Measurements from ENCODE around the gene DOCK1. TPM values are rescaled to one million over a fixed set of nuclear protein-coding genes. Genes with fewer than 3 reads are reported as not detected.

The DOCK1 gene
- total RNA-seq, 1 experiment from 2014 or later: 82.2 TPM

DNA sequence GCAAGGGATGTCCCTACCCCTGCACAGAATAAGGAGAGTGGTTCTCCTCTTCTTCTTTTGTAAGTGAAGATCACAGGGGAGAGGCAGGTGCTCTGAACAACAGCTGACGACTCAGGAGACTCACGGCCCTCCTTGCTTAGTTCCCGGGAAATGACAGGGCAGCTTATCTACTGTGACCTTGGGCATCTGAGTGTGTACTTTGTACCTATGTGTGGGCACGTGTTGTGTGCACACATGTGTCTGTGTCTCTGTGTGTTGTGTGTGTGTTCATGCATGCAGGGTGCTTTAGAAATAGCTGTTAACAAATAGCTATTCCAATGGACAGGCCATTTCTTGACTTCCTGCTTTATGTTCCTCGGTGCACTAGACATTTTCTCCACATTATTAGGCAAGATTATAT, 563.4 kb downstream of the DOCK1 start:
- Histone ChIP-seq H3K27me3 (replicated peaks; ENCODE audit: control insufficient read depth, insufficient read depth, low read length) (no peaks in the 10 kb centered on the region; the same call in none of the 2 replicates), H3K36me3 (ENCODE audit: control insufficient read depth, insufficient read depth, low read length) (no peaks in the 10 kb centered on the region), H3K4me3 (ENCODE audit: low read depth, low read length) (no peak overlapping the region), H3K4me1 (no peaks in the 10 kb centered on the region), H3K9me3 (no peaks in the 10 kb centered on the region)
- TF ChIP-seq, protein P1, sequence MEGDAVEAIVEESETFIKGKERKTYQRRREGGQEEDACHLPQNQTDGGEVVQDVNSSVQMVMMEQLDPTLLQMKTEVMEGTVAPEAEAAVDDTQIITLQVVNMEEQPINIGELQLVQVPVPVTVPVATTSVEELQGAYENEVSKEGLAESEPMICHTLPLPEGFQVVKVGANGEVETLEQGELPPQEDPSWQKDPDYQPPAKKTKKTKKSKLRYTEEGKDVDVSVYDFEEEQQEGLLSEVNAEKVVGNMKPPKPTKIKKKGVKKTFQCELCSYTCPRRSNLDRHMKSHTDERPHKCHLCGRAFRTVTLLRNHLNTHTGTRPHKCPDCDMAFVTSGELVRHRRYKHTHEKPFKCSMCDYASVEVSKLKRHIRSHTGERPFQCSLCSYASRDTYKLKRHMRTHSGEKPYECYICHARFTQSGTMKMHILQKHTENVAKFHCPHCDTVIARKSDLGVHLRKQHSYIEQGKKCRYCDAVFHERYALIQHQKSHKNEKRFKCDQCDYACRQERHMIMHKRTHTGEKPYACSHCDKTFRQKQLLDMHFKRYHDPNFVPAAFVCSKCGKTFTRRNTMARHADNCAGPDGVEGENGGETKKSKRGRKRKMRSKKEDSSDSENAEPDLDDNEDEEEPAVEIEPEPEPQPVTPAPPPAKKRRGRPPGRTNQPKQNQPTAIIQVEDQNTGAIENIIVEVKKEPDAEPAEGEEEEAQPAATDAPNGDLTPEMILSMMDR (IDR thresholded peaks at IDR 0.05; ENCODE audit: insufficient read depth in 1 of 2, low read depth in 1 of 2, low read length in 1 of 2, severe bottlenecking in 1 of 2, unreplicated experiment in 1 of 2): no peak
- Mint-ChIP-seq H3K9me3 (ENCODE audit: unreplicated experiment) (no peaks in the 10 kb centered on the region), H3K4me1 (ENCODE audit: low read depth, unreplicated experiment) (peaks cover under 1% of the 10 kb centered on the region), H3K4me3 (ENCODE audit: unreplicated experiment) (no peak overlapping the region), H3K27ac (ENCODE audit: unreplicated experiment) (no peak overlapping the region), H3K36me3 (ENCODE audit: insufficient read depth, unreplicated experiment) (no peaks in the 10 kb centered on the region), H3K27me3 (ENCODE audit: insufficient read depth, unreplicated experiment) (peaks cover 32% of the 10 kb centered on the region)
- ChIA-PET CTCF (no interaction called here), POLR2A (no interaction called here)
- intact Hi-C loops (cut with micrococcal nuclease; ENCODE audit: unreplicated experiment): no loop called here
- no peak for DNase-seq
- BruUV-seq (replicated peaks): no TSS peak

DNA sequence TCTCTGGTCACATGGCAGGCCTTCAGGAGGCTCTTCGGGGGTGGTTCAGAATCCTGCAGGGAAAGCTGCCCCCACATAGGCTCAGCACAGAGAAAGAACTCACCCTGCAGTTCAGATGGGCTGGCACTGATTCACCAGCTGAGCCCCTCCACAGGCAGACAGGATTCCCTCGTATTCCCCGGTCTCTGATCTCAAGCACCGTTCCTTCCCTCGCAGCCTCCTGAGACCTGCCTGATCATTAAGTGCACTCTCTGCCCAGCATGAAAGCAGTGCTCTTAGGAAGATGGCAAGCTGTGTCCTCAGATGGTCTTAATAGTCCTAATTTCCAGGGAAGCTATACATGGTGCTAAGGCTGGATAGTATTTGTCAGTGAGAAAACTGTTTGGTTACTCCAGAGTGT, 565.7 kb downstream of the DOCK1 start:
- intact Hi-C loops (cut with micrococcal nuclease; ENCODE audit: unreplicated experiment): no loop called here
- peaks cover 26% of the 10 kb centered on the region for H3K27me3 Mint-ChIP-seq (ENCODE audit: insufficient read depth, unreplicated experiment)
- no peaks in the 10 kb centered on the region for H3K9me3 ChIP-seq
- TF ChIP-seq, protein P1 (IDR thresholded peaks at IDR 0.05; ENCODE audit: insufficient read depth in 1 of 2, low read depth in 1 of 2, low read length in 1 of 2, severe bottlenecking in 1 of 2, unreplicated experiment in 1 of 2): no peak
- no peaks in the 10 kb centered on the region for H3K4me1 ChIP-seq
- ChIA-PET POLR2A (no interaction called here), CTCF (interaction anchor here (0.7 kb wide), 1 partner anchor 1860 kb away, joined by 3 read pairs; no protein-coding TSS in a partner anchor)
- H3K4me3 ChIP-seq (ENCODE audit: low read depth, low read length): no peak overlapping the region
- no TSS peak for BruUV-seq (replicated peaks)
- no peaks in the 10 kb centered on the region for H3K36me3 Mint-ChIP-seq (ENCODE audit: insufficient read depth, unreplicated experiment)
- DNase-seq: no peak
- H3K4me1 Mint-ChIP-seq (ENCODE audit: low read depth, unreplicated experiment): no peaks in the 10 kb centered on the region
- no peaks in the 10 kb centered on the region; the same call in none of the 2 replicates for H3K27me3 ChIP-seq (replicated peaks; ENCODE audit: control insufficient read depth, insufficient read depth, low read length)
- H3K36me3 ChIP-seq (ENCODE audit: control insufficient read depth, insufficient read depth, low read length): no peaks in the 10 kb centered on the region
- no peak overlapping the region for H3K27ac Mint-ChIP-seq (ENCODE audit: unreplicated experiment)
- H3K4me3 Mint-ChIP-seq (ENCODE audit: unreplicated experiment): no peak overlapping the region
- H3K9me3 Mint-ChIP-seq (ENCODE audit: unreplicated experiment): no peaks in the 10 kb centered on the region

DNA sequence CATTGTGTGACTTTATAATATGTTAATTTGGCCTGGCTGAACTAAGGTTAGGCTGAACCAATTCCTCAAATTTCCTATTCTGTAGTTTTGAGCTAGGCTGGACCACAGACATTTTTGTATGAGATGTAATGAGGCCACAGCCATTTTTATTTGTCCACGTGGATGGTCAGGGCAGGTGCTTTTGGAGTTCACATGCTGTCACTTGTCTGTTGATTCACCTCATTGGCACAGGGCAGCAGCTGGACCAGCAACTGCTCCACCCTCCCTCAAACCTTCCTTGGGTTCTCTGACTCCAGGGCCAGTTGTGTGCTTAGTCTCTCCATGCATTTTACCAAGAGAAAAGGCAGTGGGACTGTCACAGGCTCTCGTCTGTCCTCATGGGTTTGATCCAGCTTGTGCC, 567.7 kb downstream of the DOCK1 start:
- Histone ChIP-seq H3K27me3 (replicated peaks; ENCODE audit: control insufficient read depth, insufficient read depth, low read length) (no peaks in the 10 kb centered on the region; the same call in 1 of the 2 replicates), H3K4me1 (no peaks in the 10 kb centered on the region), H3K9me3 (no peaks in the 10 kb centered on the region), H3K4me3 (ENCODE audit: low read depth, low read length) (no peak overlapping the region), H3K36me3 (ENCODE audit: control insufficient read depth, insufficient read depth, low read length) (no peaks in the 10 kb centered on the region)
- Mint-ChIP-seq H3K36me3 (ENCODE audit: insufficient read depth, unreplicated experiment) (no peaks in the 10 kb centered on the region), H3K27me3 (ENCODE audit: insufficient read depth, unreplicated experiment) (peaks cover 23% of the 10 kb centered on the region), H3K27ac (ENCODE audit: unreplicated experiment) (no peak overlapping the region), H3K9me3 (ENCODE audit: unreplicated experiment) (no peaks in the 10 kb centered on the region), H3K4me3 (ENCODE audit: unreplicated experiment) (no peak overlapping the region), H3K4me1 (ENCODE audit: low read depth, unreplicated experiment) (no peaks in the 10 kb centered on the region)
- TF ChIP-seq, protein P1 (IDR thresholded peaks at IDR 0.05; ENCODE audit: insufficient read depth in 1 of 2, low read depth in 1 of 2, low read length in 1 of 2, severe bottlenecking in 1 of 2, unreplicated experiment in 1 of 2): no peak
- no peak for DNase-seq
- intact Hi-C loops (cut with micrococcal nuclease; ENCODE audit: unreplicated experiment): no loop called here
- ChIA-PET CTCF (no interaction called here), POLR2A (no interaction called here)
- no TSS peak for BruUV-seq (replicated peaks)
